Uterus (tissue), 2 donors: ENCODE data around the gene CDC42BPG.

Experiments
- CTCF ChIP-seq, 4 experiments: fragments of 200-600 bp in 2 of 4; fragments of 450-650 bp in 2 of 4; sonication (generic) in 2 of 4; IDR thresholded peaks; one replicate each; pipeline ENCODE4 v1.5.1; 2016 to 2019; ENCODE audit warnings: antibody characterized with exemption in 4 of 4, mild to moderate bottlenecking in 2 of 4, moderate library complexity in 1 of 4
- POLR2A ChIP-seq, 2 donors: fragments of 450-650 bp; IDR thresholded peaks; one replicate each; pipeline ENCODE4 v1.6.1; 2016; ENCODE audit warnings: antibody characterized with exemption in 2 of 2, mild to moderate bottlenecking in 1 of 2, moderate library complexity in 1 of 2

- TF ChIP-seq POLR2A (IDR thresholded peaks at IDR 0.05) = no peak
- no peak for TF ChIP-seq CTCF (IDR thresholded peaks at IDR 0.05)
Measured at GRCh38 chr11:64882243-64882642, 37.8 kb upstream of the CDC42BPG start.
